ENCODE results near the gene C8A. TPM values are rescaled to one million over a fixed set of nuclear protein-coding genes. Genes with fewer than 3 reads are reported as not detected.

The C8A gene
- total and polyA plus RNA-seq, 10 of the 15 experiments (the other 5 are each of a cell fraction or from before 2014, with no cell fraction given) = not detected

DNA sequence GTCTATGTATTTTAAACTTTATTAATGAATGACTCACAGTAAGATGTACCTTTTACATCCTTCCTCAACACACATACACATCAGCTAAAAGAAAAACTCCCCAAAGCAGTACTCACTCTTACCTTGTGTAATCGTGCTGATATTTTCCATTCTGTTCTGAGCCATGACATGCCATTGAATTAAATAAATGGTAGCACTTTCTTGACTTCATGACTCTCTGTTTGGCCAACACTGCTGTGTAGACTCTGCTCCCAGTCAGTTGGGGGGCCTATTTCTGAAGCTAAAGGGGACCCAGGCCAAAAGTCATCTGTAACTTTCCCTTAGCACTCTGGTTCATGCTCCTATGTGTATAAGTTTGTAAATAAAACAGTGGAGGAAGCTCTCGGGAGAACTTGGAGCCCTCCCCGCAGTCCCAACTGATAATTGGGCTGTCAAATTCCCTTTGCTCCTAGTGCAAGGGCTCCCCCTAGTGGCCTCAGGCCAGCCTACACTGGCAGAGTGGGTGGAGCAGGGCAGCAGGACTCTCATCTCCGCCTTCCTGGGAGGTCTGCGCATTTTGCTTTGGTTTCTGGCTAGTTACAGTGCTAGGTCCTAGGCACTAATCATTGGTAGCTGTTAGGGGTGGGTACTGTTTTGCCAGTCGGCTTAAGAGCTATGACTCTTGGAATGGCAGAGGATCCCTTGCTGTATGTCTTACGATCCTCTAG is 33.7 kb upstream of the C8A start:
- H3K4me1 ChIP-seq (ENCODE audit: control insufficient read depth, insufficient read depth, low read length) = no peaks in the 10 kb centered on the region
- WGBS (ENCODE audit: insufficient coverage, insufficient replicate concordance, low lambda C conversion rate, missing lambda C conversion rate) = 7% methylated on average over 7 of the region's 7 CpGs
- peaks cover 0 to 1% of the 10 kb centered on the region in 2 experiments; a peak in 2 of 4 replicates for H3K27me3 ChIP-seq (replicated peaks in 1 of 2; ENCODE audit: control insufficient read depth in 2 of 2, insufficient read depth in 2 of 2, low read length in 1 of 2)
- POLR2A ChIA-PET = no interaction called here
- CTCF ChIA-PET = interaction anchor here (0.5 to 3.6 kb wide), 22 partner anchors 11 to 1447 kb away, joined by 3 to 20 read pairs (median 4); partner anchors contain the start of gene PLPP3
- H3K27ac ChIP-seq (ENCODE audit: control insufficient read depth, insufficient read depth) = no peak overlapping the region
- no peaks in the 10 kb centered on the region for H3K9me3 ChIP-seq (replicated peaks; ENCODE audit: control insufficient read depth, insufficient read depth, low read length)
- H3K4me2 ChIP-seq (ENCODE audit: control insufficient read depth, insufficient read depth) = no peak overlapping the region
- ATAC-seq (peak; percentile 82), DNase-seq (ENCODE audit: low read depth, low spot score) (no peak), FAIRE-seq (peak; percentile 86)
- no TSS peak for BruUV-seq (replicated peaks)
- H2AFZ ChIP-seq (ENCODE audit: control insufficient read depth, low read depth, low read length) = no peak overlapping the region
- H4K20me1 ChIP-seq (ENCODE audit: control insufficient read depth, insufficient read depth) = no peaks in the 10 kb centered on the region
- TF ChIP-seq HCFC1 (IDR thresholded peaks at IDR 0.05; ENCODE audit: low read length) = 0 out of 2 replicates have a peak, but pooled peaks have one; percentile 12
- no peak for TF ChIP-seq HDAC2 (IDR thresholded peaks at IDR 0.05)
- 0 out of 2 replicates have a peak, but pooled peaks have one; percentile 25 for TF ChIP-seq YY1 (IDR thresholded peaks at IDR 0.05; ENCODE audit: low read depth, low read length)
- no peak for TF ChIP-seq TCF7 (IDR thresholded peaks at IDR 0.05; ENCODE audit: borderline replicate concordance)
- TF ChIP-seq CTCF (IDR thresholded peaks at IDR 0.05 in 2 of 3, conservative IDR thresholded peaks at IDR 0.05 in 1 of 3; ENCODE audit: control insufficient read depth in 2 of 3, extremely low read depth in 1 of 3, insufficient read depth in 1 of 3, low read depth in 3 of 3, low read length in 3 of 3) = peak; percentile 68 to 95 (median 95)
- peak; percentile 76 for TF ChIP-seq RAD21 (IDR thresholded peaks at IDR 0.05; ENCODE audit: insufficient read depth, low read depth, low read length)
- no peak for TF ChIP-seq BHLHE40 (IDR thresholded peaks at IDR 0.05; ENCODE audit: borderline replicate concordance in 1 of 2, low read depth in 2 of 2, low read length in 1 of 2)
- TF ChIP-seq EGR1 (IDR thresholded peaks at IDR 0.05; ENCODE audit: borderline replicate concordance in 1 of 2, low read depth in 2 of 2, low read length in 2 of 2) = 0 out of 3 replicates have a peak, but pooled peaks of 1 of the 2 experiments have one; percentile 27
- 0 out of 2 replicates have a peak, but pooled peaks have one; percentile 18 for TF ChIP-seq IRF4 (IDR thresholded peaks at IDR 0.05; ENCODE audit: low read depth, low read length)
- peak; percentile 52 for TF ChIP-seq SMC3 (IDR thresholded peaks at IDR 0.05; ENCODE audit: borderline replicate concordance, low read length)
- H3K79me2 ChIP-seq (ENCODE audit: control insufficient read depth, insufficient read depth, low read length) = no peaks in the 10 kb centered on the region
- intact Hi-C loops (cut with micrococcal nuclease; ENCODE audit: unreplicated experiment) (loop anchor here (2.0 to 5.0 kb wide), 4 partner anchors 62 to 1534 kb away; no protein-coding TSS in a partner anchor), in situ Hi-C loops (cut with MboI) (no loop called here)
- no peak overlapping the region for H3K4me3 ChIP-seq
- RAD21 ChIA-PET (ENCODE audit: unreplicated experiment) = interaction anchor here (1.0 to 1.6 kb wide), 5 partner anchors 16 to 236 kb away, joined by 3 to 11 read pairs (median 4); no protein-coding TSS in a partner anchor
- no peaks in the 10 kb centered on the region for H3K36me3 ChIP-seq (ENCODE audit: control insufficient read depth in 2 of 2, insufficient read depth in 2 of 2, low read length in 1 of 2)
- H3K9ac ChIP-seq (ENCODE audit: control insufficient read depth, insufficient read depth, low read length) = no peak overlapping the region
- SMC1A ChIA-PET (ENCODE audit: uncharacterized antibody, unreplicated experiment) = interaction anchor here (0.7 to 2.1 kb wide), 10 partner anchors 16 to 1535 kb away, joined by 3 to 7 read pairs (median 4); no protein-coding TSS in a partner anchor

Measured in GM12878 (cell line).